ENCODE measurements around the gene SIPA1L3. TPM values are rescaled to one million over a fixed set of nuclear protein-coding genes. Genes with fewer than 3 reads are reported as not detected.

SIPA1L3 gene
- total and polyA plus RNA-seq, 8 donors = 2.9 to 211 (median 24.3) TPM

GRCh38 chr19:38141108-38141507 lies 234.1 kb downstream of the SIPA1L3 start:
- 94 to 96% (median 95%) methylated on average over 13 of the region's 13 CpGs for WGBS, 5 donors
- no peak for TF ChIP-seq EP300 (IDR thresholded peaks at IDR 0.05)
- TF ChIP-seq POLR2A (IDR thresholded peaks at IDR 0.05) = no peak
- TF ChIP-seq CTCF (IDR thresholded peaks at IDR 0.05) = no peak
- no peak for TF ChIP-seq POLR2AphosphoS5 (IDR thresholded peaks at IDR 0.05)

GRCh38 chr19:38142176-38143035 lies 235.4 kb downstream of the SIPA1L3 start:
- no peaks in the 10 kb centered on the region for H3K27me3 ChIP-seq
- no peak overlapping the region for H3K4me3 ChIP-seq
- no peak overlapping the region for H3K27ac ChIP-seq
- intact Hi-C loops (cut with DNase I; ENCODE audit: low total_unique reads) = no loop called here
- no peaks in the 10 kb centered on the region for H3K9me3 ChIP-seq
- H3K4me1 ChIP-seq = no peaks in the 10 kb centered on the region
- H3K36me3 ChIP-seq = peaks cover 11 to 65% (median 56%) of the 10 kb centered on the region in 4 donors
- TF ChIP-seq CTCF (IDR thresholded peaks at IDR 0.05) (peak in 4 of 7 experiments; percentile 30 to 51 (median 39)), POLR2A (IDR thresholded peaks at IDR 0.05) (no peak), POLR2AphosphoS5 (IDR thresholded peaks at IDR 0.05) (no peak)
- DNase-seq = peak; percentile 34 to 78
- WGBS, 5 donors = 61 to 72% (median 66%) methylated on average over 15 to 17 of the region's 17 CpGs

More at GRCh38 chr19:38141108-38141507, 234.1 kb downstream of the SIPA1L3 start:
- intact Hi-C loops (cut with DNase I; ENCODE audit: low total_unique reads) = no loop called here
- peaks cover 11 to 53% (median 52%) of the 10 kb centered on the region in 4 donors for H3K36me3 ChIP-seq
- no peak for DNase-seq
- no peak overlapping the region for H3K4me3 ChIP-seq
- no peaks in the 10 kb centered on the region for H3K4me1 ChIP-seq
- no peaks in the 10 kb centered on the region for H3K9me3 ChIP-seq
- H3K27ac ChIP-seq = no peak overlapping the region
- no peaks in the 10 kb centered on the region for H3K27me3 ChIP-seq

- TF ChIP-seq EP300 (IDR thresholded peaks at IDR 0.05) (no peak), CTCF (IDR thresholded peaks at IDR 0.05) (no peak), POLR2AphosphoS5 (IDR thresholded peaks at IDR 0.05) (no peak), POLR2A (IDR thresholded peaks at IDR 0.05) (no peak)
- DNase-seq = no peak
- Histone ChIP-seq H3K36me3 (peaks cover 11 to 75% (median 61%) of the 10 kb centered on the region in 4 donors), H3K27me3 (no peaks in the 10 kb centered on the region), H3K4me1 (no peaks in the 10 kb centered on the region), H3K27ac (no peak overlapping the region), H3K4me3 (no peak overlapping the region), H3K9me3 (no peaks in the 10 kb centered on the region)
- 79 to 88% (median 82%) methylated on average over 5 of the region's 5 CpGs for WGBS, 5 donors
- intact Hi-C loops (cut with DNase I; ENCODE audit: low total_unique reads) = no loop called here
These were observed 236.8 kb downstream of the SIPA1L3 start for GRCh38 chr19:38143847-38144246.

- Histone ChIP-seq H3K27ac (no peak overlapping the region), H3K27me3 (no peaks in the 10 kb centered on the region), H3K4me3 (no peak overlapping the region), H3K4me1 (no peaks in the 10 kb centered on the region), H3K36me3 (peaks cover 11 to 78% (median 62%) of the 10 kb centered on the region in 4 donors), H3K9me3 (no peaks in the 10 kb centered on the region)
- DNase-seq = no peak
- 94 to 97% (median 95%) methylated on average over 6 of the region's 6 CpGs for WGBS, 5 donors
- intact Hi-C loops (cut with DNase I; ENCODE audit: low total_unique reads) = no loop called here
- TF ChIP-seq POLR2AphosphoS5 (IDR thresholded peaks at IDR 0.05) (no peak), POLR2A (IDR thresholded peaks at IDR 0.05) (no peak), CTCF (IDR thresholded peaks at IDR 0.05) (no peak), EP300 (IDR thresholded peaks at IDR 0.05) (no peak)
These were observed 237.7 kb downstream of the SIPA1L3 start for GRCh38 chr19:38144667-38145066.
